ENCODE data around the gene RASSF10. TPM values are rescaled to one million over a fixed set of nuclear protein-coding genes. Genes with fewer than 3 reads are reported as not detected.

The RASSF10 gene
- total RNA-seq, 1 donor from 2014 or later: 0.25 TPM

- TF ChIP-seq CTCF (IDR thresholded peaks at IDR 0.05; ENCODE audit: borderline replicate concordance): no peak
- H3K4me1 ChIP-seq: no peaks in the 10 kb centered on the region
- no peak for DNase-seq
- H3K4me3 ChIP-seq: no peak overlapping the region
- no peaks in the 10 kb centered on the region for H3K9me3 ChIP-seq (replicated peaks)
- H3K27me3 ChIP-seq (ENCODE audit: low read depth): peaks cover 9% of the 10 kb centered on the region
- intact Hi-C loops (cut with micrococcal nuclease): no loop called here
- H3K27ac ChIP-seq (replicated peaks): no peak overlapping the region
- H3K36me3 ChIP-seq: no peaks in the 10 kb centered on the region
Observed at GRCh38 chr11:13055200-13055599, 46.1 kb downstream of the RASSF10 start.

GRCh38 chr11:13061294-13061990 is 52.3 kb downstream of the RASSF10 start:
- H3K4me3 ChIP-seq: no peak overlapping the region
- TF ChIP-seq CTCF (IDR thresholded peaks at IDR 0.05; ENCODE audit: borderline replicate concordance): no peak
- peaks cover 27% of the 10 kb centered on the region for H3K27me3 ChIP-seq (ENCODE audit: low read depth)
- H3K27ac ChIP-seq (replicated peaks): no peak overlapping the region
- no peaks in the 10 kb centered on the region for H3K4me1 ChIP-seq
- DNase-seq: no peak
- H3K9me3 ChIP-seq (replicated peaks): no peaks in the 10 kb centered on the region
- intact Hi-C loops (cut with micrococcal nuclease): no loop called here
- no peaks in the 10 kb centered on the region for H3K36me3 ChIP-seq
